Stimulated activated CD4-positive, alpha-beta T cell treated with anti-CD3 and anti-CD28 coated beads, Interleukin-4, amount 100 ng/mL, for 1 hour (primary cell): ENCODE data around the gene SYNPO2L.
A peak's percentile ranks its signal among the peaks of the same experiment; 100 is the strongest.
"Not testable (repeated sequence)": the region's sequence is repeated elsewhere in the genome, so short reads cannot be mapped to it uniquely, and the experiment has no call there.

Source experiments
- DNase-seq: peaks from one replicate; pipeline ENCODE4 v3.0.0-alpha.2; 2020

Gene SYNPO2L

DNA sequence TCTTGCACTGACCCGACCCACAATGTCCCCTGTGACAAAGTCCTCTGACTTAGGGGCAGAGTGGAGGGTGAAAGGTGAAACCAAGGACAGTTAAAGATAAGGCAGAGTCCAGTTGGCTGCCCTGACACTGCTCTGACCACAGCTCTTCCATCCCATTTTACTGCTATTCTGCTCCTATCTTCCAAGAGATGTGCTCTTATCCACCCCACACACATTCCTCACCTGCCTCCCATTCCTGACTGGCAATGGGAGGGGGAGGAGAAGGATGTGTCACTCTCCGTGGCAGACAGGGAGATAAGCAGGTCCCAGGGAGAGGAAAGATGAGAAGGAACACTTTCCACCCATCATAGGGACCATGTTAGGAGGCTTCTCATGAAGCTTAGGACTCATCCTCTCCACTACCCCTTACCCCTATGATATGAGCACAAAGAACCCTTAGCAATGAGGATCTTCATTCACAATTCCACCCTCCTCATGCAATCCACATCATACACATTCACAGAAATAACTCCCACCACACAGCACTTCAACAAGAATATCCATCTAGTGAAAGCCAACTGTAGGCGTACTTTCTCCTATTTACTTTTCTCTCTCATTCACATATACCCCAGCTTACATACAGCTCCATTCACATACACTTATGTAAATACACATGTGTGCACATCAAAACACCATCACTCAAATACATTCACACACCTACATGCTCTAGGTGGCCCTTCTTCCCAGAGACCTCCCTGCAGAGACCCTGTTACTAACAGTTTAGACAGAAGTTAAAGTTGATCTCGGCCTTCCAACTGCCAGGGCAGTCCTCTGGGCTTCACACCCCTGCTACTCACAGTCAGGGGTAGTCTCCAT is 6.6 kb downstream of the SYNPO2L start:
- DNase-seq, result no peak

DNA sequence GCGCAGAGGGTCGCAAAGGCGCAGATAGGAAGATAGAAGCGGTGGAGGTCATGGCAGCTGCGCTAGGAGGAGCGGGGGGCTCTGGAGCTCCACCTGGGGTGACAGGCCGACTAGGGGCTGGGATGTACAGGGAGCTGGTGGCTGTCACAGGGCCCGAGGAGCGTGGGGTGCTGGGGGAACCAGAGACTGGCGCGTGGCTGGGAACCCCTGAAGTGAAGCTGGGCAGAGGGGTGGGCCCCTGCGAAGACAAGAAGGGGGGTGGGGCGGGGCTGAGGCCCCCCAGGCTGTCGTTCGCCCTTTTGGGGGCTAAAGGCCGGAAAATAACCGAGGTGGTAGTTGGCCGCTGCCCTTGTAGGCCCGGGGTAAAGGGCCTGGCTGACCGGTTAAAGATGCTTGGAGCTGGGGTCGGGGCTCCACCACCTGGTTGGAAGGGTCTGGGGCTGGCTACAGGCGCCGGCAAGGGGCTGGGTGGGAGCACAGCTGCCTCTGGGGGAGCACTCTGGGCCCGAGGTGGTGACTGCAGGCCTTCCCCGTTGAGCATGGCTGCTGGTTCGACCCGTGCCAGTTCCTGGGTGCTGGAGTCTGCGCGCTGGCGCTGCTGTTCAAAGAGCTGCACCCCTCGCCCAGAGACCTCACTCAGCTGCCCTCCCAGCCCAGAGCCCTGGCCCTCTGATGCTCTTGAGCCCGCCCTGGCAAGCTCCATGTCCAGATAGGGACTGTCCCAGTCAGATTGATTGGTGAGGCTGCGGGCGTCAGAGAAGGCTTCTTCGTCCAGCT is 7.8 kb downstream of the SYNPO2L start:
- no peak for DNase-seq

DNA sequence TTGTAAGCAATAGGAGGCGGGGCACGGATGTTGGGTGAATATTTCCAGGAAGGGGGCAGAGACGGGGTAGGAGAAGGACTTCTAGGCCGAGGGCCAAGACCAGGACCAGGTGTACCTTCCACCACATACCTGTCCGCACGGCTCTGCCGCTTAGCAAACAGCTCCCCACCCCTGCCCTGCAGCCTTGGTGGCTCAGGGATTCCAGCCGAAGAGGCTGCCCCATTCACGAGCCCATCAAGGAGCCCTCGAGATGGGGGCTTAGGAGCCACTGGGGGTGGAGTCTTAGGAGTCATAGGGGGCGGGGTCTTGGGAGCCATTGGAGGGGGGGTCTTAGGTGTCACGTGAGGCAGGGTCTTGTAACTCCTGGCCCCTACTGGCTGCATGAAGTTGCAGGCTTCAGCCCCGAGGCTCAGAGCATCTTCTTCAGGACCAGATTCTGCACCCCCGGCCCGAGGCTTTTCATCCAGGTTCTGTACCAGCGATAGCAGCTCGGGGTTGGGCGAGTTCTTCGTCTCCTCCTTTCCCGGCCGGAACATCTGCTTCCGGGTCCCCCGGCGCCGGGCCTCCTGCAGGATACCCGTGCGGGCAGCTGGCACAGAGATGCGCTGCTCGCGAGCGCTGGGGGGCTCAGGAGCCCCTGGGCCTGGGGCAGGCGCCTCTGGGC is 8.5 kb downstream of the SYNPO2L start:
- DNase-seq, result peak; percentile 21

DNA sequence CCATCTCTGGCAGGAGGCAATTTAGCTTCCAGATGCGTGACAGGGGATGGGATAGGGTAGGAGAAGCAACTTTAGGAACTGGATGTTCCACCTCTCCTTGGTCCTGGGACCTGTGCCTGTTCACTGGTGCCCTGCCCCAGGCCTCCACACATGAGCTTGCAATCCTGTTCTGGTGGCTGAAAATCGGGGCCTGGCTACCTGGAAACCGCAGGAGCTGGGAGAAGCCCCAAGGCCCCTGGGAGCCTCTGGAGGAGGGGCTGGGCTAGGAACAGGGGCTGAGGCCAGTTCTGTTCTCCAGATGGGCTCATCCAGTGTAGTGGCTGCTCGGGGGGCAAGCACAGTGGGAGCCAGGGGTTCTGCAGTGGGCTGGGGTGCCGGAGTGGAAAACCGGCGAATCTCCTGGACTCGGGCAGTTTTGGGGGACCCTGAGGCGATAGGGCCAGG is 9.2 kb downstream of the SYNPO2L start:
- no peak for DNase-seq

DNA sequence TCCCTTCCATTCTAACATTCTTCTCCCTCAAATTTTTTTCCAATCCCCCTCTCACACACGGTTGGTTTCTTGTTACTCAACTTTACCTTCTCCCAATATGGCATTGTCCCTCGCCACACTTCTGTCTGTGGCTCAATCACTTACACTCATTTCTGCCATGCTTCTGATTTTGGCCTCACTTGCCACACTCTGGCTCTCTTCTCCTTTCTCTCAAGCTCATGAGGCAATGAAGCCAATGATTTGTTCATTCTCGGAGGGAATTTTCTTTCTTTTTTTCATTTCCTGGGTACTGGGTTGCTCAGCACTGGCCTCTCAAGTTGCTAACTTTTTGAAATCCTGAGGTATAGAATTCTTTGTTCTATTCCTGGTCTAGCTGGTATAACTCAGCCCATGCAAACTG is 10.6 kb downstream of the SYNPO2L start:
- DNase-seq, result no peak

DNA sequence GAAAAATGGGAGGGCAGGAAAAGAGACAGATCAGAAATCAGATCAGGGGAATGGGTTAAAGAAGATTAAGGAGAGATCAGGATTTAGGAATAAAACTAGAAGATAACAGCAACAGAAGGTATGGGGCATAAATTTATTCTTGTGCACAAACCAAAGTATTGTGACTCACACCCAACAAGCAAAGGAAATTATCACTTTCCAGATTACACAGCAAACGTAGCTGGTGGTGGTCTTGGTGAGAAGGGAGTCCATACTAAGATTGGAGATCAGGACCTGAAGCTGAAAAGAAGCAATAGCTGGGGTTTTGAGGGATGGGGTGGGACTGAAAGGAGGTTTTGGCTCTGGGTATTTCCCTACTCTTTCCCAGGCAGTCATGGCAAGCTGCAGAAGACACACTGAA is 11.1 kb downstream of the SYNPO2L start:
- DNase-seq, result no peak

DNA sequence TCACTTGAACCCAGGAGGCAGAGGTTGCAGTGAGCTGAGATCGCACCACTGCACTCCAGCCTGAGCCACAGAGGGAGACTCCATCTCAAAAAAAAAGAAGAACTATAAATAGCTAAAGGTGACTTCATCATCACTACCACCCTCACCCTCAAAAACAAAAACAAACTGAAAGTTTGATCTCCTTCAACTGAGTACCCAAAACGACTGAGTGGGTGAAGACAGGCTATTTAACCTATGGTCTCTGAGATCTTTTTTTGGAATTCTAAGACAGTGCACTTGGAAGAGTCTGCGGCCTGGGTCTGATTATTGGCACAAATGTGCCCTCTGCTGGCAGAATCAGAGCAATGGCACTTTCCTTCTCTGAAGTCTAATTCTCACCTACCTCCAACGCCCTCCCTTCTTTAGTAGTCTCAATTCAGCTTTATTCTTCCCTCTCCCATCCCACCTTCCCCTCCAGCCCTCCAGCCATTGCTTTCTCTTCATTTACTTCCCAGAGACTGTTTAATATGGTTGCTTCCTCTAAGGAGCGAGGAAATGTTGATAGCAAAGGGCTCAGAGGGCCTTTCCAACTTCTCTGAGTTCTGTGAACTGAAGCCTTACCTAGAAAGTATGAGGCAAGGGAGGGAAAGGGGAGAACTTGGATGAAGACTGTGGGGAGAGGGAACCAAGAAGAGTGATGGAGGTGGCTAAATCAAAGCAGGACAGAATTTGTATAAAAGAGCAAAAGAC is 11.7 kb downstream of the SYNPO2L start:
- DNase-seq, result peak; percentile 34

DNA sequence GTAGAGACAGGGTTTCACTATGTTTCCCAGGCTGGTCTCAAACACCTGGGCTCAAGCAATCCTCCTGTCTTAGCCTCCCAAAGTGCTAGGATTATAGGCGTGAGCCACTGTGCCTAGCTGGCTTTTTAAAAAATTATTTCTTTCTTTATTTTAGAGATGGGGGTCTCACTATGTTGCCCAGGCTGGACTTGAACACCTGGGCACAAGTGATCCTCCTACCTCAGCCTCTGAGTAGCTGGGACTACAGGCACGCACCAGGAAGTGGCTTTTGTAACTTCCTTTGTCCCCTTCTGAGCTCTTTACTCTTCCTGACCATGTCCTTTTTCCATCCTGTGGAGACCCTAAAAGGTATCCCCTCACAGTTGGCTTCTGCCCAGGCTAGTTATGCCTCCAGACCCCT is 12.5 kb downstream of the SYNPO2L start:
- no peak for DNase-seq

DNA sequence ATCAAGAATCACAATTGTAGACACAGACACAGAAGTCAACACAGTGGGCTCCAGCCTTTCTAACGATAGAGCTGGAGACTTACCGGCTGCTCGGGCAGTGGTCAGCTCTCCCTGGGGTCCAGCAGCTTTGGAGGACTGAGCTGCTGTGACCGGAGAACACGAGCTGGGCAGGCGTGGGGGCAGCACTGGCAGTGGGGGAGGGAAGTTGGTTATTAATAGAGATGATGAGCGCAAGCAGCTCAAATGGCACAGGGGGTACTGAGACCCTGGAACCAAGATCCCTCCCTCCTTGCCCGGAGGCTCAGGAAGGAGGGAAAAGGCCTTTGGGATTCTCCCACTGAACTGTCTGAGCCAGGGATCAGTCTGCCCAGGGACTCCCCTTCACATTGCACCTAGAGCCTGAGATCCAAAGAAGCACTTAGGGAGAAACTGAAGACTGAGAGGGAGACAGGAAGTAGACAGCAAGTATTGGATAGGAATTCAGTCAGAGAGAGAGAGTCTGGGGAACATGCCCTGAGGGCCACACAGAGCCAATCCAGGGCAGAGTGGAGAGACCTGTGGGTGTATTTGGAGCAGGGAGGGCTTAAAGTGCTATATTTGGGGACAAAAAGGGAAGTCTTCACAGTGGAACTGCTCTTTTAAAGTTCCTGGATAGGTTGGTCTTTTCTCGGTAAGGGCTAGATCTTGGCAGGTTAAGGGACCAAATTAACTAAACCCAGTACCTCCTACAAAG is 14.3 kb downstream of the SYNPO2L start, which contains the start of gene MYOZ1:
Gene MYOZ1 (minus strand): TSS at position 147 of the 733 bp plus-strand sequence. CDS start 1,457 bp downstream, outside the sequence.
- DNase-seq, result no peak

DNA sequence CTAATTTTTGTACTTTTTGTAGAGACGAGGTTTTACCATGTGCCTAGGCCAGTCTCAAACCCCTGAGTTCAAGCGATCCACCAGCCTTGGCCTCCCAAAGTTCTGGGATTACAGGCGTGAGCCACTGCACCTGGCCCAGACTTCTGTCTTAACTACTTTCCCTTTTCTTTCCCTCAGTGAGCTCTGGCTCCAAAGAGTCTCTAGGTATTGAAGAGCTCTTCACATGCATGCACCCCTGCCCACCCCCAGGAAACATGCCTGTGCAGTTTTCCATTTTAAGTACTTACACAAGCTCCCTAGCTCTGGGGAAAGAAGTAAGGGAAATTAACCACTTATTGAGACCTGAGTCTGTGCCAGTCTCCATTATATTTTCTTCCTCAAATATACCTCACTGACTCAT is 16.5 kb downstream of the SYNPO2L start:
- DNase-seq, result no peak

DNA sequence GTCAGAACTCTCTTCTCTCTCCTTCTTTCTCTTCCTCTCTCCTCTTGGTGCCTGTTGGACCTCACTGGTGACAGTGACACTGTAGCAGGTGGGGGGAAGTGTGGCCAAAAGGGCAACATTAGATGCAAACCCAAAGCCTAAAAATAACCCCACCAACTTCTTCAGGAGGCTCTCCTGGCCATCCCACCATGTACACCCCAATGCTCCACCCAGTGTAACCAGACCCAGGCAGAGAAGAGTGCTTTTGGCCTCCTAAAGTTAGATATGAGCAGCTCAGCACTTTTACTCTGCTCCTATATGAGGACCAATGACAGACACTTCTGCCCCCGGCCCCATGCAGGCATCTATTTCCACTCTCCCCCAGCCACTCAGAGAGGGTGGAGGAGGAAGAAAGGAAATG is 20.0 kb downstream of the SYNPO2L start:
- no peak for DNase-seq

DNA sequence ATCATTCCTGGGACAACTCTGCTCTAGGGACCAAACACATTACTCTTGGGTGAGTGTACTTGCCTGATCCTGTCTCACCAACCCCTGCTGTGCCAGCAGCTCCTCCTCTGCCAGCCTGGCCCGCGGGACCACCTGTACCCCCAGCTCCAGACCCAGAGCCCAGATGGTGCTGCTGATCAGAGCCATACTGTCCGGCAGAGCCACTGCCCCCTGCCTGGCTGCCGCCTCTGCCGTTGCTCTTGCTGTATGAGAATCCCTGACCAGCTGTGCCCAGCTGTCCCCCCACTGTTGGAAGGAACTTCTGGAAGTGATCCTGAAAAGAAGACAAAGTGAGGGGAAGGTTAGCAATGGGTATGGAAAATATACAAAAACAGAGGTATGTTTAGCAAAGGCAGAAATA is 21.4 kb downstream of the SYNPO2L start:
- no peak for DNase-seq

DNA sequence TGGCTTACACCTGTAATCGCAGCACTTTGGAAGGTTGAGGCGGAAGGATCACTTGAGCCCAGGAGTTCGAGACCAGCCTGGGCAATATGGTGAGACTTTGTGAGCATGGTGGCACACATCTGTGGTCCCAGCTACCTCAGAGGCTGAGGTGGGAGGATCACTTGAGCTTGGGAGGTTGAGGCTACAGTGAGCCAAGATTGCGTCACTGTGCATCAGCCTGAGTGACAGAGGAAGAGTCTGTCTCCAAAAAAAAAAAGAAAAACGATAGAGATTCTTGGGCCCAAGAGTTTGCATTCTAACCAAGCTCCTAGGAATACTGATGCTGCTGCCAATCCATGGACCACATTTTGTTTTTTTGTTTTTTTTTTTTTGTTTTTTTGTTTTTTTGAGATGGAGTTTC is 26.7 kb downstream of the SYNPO2L start:
- no peak for DNase-seq

DNA sequence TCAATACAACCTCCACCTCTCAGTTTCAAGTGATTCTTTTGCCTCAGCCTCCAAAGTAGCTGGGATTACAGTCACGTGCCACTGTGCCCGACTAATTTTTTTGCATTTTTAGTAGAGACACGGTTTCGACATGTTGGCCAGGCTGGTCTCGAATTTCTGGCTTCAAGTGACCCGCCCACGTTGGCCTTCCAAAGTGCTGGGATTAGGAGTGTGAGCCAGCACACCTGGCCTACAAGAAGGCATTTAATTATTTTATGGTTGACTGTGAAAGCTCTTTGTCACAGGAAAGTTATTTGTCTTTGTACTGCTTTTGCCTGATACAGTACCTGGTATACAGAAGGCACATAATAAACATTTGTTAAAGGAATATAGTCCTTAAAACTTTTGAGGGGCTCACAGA is 27.4 kb downstream of the SYNPO2L start:
- DNase-seq, result no peak

DNA sequence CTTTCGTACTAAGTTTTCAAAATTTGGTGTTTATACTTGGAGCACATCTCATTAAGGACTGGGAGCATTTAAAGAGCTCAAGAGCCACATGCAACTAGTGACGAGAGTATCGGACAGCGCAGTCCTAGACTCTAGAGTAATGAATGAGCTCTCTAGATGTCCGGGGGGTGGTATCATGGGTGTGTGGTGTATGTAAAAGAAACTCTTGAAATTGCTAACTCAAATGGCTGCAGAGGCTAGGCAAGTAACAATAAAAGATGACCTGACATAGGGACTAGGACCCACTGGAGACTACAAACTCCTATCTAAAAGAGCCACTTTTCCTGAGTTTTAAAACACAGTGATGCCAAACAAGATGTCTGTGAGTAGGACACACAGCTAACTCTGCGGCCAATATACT is 28.5 kb downstream of the SYNPO2L start:
- no peak for DNase-seq

DNA sequence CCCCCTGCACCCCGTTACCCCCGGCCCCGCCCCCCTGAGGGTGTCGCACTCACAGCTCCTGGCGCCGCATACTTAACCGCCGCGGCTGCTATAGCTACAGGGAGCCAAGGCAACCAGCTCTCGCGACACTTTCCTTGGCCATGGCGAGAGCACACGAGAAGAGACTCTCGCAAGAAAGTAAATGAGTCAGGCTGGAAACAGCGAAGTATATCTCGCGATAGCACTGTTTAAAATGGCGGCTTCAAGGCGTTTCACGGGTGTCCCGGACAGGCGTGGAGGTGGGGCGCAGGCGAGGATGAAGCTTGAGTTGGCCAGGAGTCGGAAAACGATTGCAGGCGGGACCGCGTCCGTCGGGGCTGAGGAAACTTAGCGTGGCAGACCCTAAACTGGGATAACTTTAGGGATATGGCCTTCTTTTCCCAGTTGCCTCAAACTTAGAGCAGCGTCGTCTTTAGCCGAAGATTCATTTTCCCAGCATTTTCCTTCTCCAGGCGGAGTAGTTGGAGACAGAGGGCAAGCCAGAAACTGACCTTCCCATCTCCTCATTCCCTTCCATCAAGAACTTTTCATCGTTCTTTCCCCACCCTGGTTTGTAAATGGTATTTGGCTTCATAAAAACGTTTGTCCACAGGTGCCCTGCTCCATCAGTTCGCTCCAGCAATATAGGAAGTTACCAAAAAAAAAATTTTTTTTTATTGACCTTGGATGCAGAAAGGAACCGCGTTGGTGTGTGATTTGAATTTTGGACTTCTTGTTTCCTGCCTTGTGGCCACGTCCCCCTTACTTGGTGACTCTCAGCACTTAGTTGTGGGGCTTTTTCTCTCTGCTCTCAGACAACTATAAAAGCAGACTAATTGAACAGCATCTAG is 29.7 kb downstream of the SYNPO2L start:
- peak; percentile 89 for DNase-seq

DNA sequence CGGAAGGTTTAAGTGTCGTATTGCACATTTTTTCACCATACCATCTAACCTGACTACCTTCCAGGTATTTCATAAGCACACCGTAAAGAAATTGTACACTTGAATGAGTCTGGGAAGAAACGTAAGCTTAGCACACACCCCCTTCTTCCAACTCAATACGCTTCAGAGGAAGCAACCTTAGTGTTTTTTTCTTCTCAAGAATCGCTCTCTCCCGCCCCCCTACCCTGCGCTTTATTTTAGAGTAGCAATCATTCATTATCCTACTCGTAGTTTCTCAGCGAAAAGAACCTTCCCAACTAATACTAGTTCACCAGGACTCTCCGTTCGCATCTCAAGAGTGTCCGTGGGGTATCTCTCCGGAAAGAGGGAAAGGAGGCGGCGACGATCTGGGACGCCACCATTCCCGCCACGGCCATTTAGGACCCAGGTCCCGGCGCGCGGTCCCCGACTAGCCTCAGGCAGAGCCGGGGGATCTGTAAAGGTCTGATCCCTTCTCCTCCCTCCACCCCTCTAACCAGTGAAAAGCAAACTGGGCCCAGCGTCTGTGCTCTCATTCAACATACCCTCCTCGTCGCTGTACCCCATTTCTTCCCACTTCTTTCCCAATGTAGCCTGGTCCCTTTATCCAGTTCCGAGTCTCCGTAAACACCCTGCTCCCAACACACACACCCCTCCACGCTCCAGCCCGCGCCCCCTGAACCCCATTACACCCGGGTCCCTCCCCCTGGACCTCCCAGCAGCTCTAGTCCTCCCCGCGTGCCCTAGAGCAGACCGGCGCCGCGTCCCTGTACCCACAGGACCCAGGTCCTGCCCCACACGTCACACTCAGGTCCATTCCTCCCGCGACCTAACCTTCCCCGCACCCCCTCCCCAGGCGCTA is 30.6 kb downstream of the SYNPO2L start:
- DNase-seq, result peak; percentile 13

DNA sequence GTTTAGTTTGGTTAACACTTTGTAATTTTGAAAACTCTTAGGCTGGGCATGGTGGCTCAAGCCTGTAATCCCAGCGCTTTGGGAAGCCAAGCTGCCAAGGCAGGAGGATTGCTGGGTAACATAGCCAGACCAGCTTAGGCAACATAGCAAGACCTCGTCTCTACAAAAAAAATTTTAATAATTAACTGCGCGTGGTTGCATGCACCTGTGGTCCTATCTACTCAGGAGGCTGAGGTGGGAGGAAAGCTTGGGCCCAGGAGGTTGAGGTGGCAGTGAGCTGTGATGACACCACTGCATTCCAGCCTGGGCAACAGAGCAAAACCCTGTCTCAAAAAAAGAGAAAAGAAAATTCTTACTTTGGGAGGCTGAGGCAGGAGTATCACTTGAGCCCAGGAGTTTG is 32.8 kb downstream of the SYNPO2L start:
- no peak for DNase-seq

DNA sequence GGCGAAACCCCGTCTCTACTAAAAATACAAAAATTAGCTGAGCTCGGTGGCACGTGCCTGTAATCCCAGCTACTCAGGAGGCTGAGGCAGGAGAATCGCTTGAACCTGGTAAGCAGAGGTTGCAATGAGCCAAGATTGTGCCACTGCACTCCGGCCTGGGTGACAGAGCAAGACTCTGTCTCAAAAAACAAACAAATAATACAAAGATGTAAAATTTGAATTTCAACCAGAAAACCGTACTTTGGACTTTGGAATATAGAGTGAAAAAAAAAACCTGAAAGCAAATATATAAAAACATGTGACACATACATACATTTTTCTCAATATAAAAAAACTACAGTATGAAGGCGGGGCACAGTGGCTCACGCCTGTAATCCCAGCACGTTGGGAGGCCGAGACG is 34.9 kb downstream of the SYNPO2L start:
- not testable (repeated sequence) for DNase-seq

DNA sequence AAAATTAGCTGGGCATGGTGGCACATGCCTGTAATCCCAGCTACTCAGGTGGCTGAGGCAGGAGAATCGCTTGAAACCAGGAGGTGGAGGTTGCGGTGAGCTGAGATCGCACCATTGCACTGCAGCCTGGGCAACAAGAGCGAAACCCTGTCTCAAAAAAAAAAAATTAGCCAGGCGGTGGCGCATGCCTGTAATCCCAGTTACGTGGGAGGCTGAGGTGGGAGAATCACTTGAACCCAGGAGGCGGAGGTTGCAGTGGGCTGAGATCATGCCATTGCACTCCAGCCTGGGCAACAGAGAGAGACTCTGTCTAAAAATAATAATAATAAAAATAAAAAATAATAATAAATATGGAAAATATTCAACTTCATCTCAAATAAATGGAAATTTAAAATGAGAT is 38.7 kb downstream of the SYNPO2L start:
- DNase-seq, result not testable (repeated sequence)
